Measurements from ENCODE around the gene XXYLT1. TPM values are rescaled to one million over a fixed set of nuclear protein-coding genes. Genes with fewer than 3 reads are reported as not detected.

Gene XXYLT1
- total and polyA plus RNA-seq, 2 of the 8 experiments (the other 6 are each of a cell fraction or from before 2014, with no cell fraction given): 18.9 to 23.8 TPM

DNA sequence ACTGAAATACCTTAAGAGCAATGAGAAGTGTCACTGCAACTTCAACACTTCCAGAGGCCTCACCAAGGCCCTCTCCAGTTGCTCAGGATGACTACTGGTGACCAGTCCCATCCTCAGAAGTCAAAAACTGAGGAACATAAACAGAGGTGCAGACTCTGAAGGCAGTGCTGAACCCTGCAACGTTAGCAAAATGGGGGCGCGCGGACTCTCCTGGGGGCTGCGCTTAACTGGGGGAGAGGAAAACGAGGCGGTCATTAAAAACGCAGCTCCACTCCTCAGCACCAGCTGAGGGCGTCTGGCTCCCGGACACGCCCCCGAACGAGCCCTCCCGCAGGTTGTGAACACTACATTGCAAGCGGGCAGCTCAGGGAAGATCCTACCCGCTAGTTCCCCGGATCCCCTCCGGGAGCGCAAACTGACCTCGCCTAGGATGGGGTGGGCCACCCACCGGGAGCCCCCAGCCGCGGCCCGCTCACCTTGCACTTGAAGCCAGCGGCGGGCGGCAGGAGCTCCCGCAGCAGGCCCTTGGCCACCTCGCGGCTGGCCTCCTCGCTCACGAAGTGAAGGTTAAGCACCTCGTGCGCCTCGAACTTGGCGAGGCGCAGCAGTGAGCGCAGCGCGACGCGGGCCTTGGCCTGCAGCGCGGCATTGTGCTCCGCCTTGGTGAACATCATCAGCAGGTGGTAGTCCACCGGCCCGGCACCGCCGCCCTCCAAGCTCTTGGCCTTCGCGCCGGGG lies 711 bp downstream of the XXYLT1 start (continued):
- peak; percentile 25 for TF ChIP-seq EZH2 (IDR thresholded peaks at IDR 0.05; ENCODE audit: low read depth, low read length, severe bottlenecking)
- TF ChIP-seq, protein P1, sequence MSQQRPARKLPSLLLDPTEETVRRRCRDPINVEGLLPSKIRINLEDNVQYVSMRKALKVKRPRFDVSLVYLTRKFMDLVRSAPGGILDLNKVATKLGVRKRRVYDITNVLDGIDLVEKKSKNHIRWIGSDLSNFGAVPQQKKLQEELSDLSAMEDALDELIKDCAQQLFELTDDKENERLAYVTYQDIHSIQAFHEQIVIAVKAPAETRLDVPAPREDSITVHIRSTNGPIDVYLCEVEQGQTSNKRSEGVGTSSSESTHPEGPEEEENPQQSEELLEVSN (IDR thresholded peaks at IDR 0.05): peak; percentile 90
- TF ChIP-seq, protein P2, sequence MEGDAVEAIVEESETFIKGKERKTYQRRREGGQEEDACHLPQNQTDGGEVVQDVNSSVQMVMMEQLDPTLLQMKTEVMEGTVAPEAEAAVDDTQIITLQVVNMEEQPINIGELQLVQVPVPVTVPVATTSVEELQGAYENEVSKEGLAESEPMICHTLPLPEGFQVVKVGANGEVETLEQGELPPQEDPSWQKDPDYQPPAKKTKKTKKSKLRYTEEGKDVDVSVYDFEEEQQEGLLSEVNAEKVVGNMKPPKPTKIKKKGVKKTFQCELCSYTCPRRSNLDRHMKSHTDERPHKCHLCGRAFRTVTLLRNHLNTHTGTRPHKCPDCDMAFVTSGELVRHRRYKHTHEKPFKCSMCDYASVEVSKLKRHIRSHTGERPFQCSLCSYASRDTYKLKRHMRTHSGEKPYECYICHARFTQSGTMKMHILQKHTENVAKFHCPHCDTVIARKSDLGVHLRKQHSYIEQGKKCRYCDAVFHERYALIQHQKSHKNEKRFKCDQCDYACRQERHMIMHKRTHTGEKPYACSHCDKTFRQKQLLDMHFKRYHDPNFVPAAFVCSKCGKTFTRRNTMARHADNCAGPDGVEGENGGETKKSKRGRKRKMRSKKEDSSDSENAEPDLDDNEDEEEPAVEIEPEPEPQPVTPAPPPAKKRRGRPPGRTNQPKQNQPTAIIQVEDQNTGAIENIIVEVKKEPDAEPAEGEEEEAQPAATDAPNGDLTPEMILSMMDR (IDR thresholded peaks at IDR 0.05; ENCODE audit: control extremely low read depth in 1 of 3, insufficient read depth in 1 of 3, low read depth in 1 of 3, low read length in 3 of 3): peak in 1 of 3 experiments; percentile 9; a peak in 1 of 4 replicates
- TF ChIP-seq POU5F1 (IDR thresholded peaks at IDR 0.05; ENCODE audit: low read depth, low read length): no peak
- TF ChIP-seq CTBP2 (IDR thresholded peaks at IDR 0.05; ENCODE audit: borderline replicate concordance, insufficient read depth, insufficient read length, low read length): no peak
- no peak for TF ChIP-seq PHF8 (conservative IDR thresholded peaks at IDR 0.05; ENCODE audit: low read depth, low read length)
- TF ChIP-seq TAF7 (optimal IDR thresholded peaks at IDR 0.05; ENCODE audit: borderline replicate concordance, low read depth, low read length): no peak
